GM21825 (cell line): ENCODE results near the gene SLC6A11.

Source experiments
- ATAC-seq: cut with Tn5 transposase; IDR thresholded peaks from one replicate; pipeline ENCODE4 v1.9.1; 2021; ENCODE audit warnings: mild to moderate bottlenecking, moderate library complexity; ENCODE audit not compliant: unreplicated experiment

Gene SLC6A11

GRCh38 chr3:10837849-10838248 lies 21.8 kb downstream of the SLC6A11 start:
- ATAC-seq = no peak

- ATAC-seq = no peak
Measured at GRCh38 chr3:10839167-10839566, 23.1 kb downstream of the SLC6A11 start.

- ATAC-seq = no peak
Measured at GRCh38 chr3:10841100-10841499, 25.1 kb downstream of the SLC6A11 start.

GRCh38 chr3:10843378-10843777 lies 27.4 kb downstream of the SLC6A11 start:
- ATAC-seq = no peak

GRCh38 chr3:10845001-10845761 lies 29.2 kb downstream of the SLC6A11 start:
- ATAC-seq = no peak

GRCh38 chr3:10845839-10846656 lies 30.0 kb downstream of the SLC6A11 start:
- ATAC-seq = peak; percentile 78

- no peak for ATAC-seq
Measured at GRCh38 chr3:10846657-10846975, 30.6 kb downstream of the SLC6A11 start.

GRCh38 chr3:10848261-10848660 lies 32.2 kb downstream of the SLC6A11 start:
- ATAC-seq = no peak

- no peak for ATAC-seq
Measured at GRCh38 chr3:10852066-10852808, 36.2 kb downstream of the SLC6A11 start.

GRCh38 chr3:10855083-10855870 lies 39.2 kb downstream of the SLC6A11 start:
- ATAC-seq = no peak

GRCh38 chr3:10855871-10856662 lies 40.0 kb downstream of the SLC6A11 start:
- ATAC-seq = no peak

- ATAC-seq = no peak
Measured at GRCh38 chr3:10857235-10857634, 41.2 kb downstream of the SLC6A11 start.

- no peak for ATAC-seq
Measured at GRCh38 chr3:10858091-10858490, 42.1 kb downstream of the SLC6A11 start.

- no peak for ATAC-seq
Measured at GRCh38 chr3:10867384-10867783, 51.4 kb downstream of the SLC6A11 start.

- ATAC-seq = no peak
Measured at GRCh38 chr3:10869460-10869859, 53.4 kb downstream of the SLC6A11 start.

GRCh38 chr3:10870296-10870695 lies 54.3 kb downstream of the SLC6A11 start:
- no peak for ATAC-seq

GRCh38 chr3:10873415-10873814 lies 57.4 kb downstream of the SLC6A11 start:
- no peak for ATAC-seq

GRCh38 chr3:10875914-10876313 lies 59.9 kb downstream of the SLC6A11 start:
- ATAC-seq = no peak

- no peak for ATAC-seq
Measured at GRCh38 chr3:10876661-10877060, 60.6 kb downstream of the SLC6A11 start.

GRCh38 chr3:10882851-10883250 lies 66.8 kb downstream of the SLC6A11 start:
- no peak for ATAC-seq
